IMR-90 (cell line): Measurements from ENCODE around the gene IL21R. TPM values are rescaled to one million over a fixed set of nuclear protein-coding genes. Genes with fewer than 3 reads are reported as not detected.

Experiments used
- ATAC-seq: fragments of 200-7000 bp; cut with Tn5 transposase; 2 replicates; pipeline ENCODE4 v1.9.1; 2020; ENCODE audit warnings: low read depth, mild to moderate bottlenecking, moderate library complexity
- BruUV-seq: library from RNA; stranded (reverse); fragments of 400-500 nt; replicated peaks from 2 replicates; lab custom pipeline; 2021; lab: Mats Ljungman, UMichigan
- CTCF ChIA-PET: fragments of 300-600 bp; formaldehyde crosslinking; extraction: SDS; loops from one replicate; lab custom pipeline; 2021; ENCODE audit warnings: antibody characterized with exemption; lab: Yijun Ruan, JAX
- POLR2A ChIA-PET: fragments of 300-600 bp; sonication (Branson Sonifier 250); formaldehyde crosslinking; loops from one replicate; lab custom pipeline; 2022; ENCODE audit warnings: antibody characterized with exemption; ENCODE audit not compliant: unreplicated experiment; lab: Charles Lee
- DNase-seq: peaks from one replicate; pipeline ENCODE4 v3.0.0; 2013
- H2AFZ ChIP-seq: replicated peaks from 2 replicates; pipeline ENCODE3; 2013; ENCODE audit warnings: low read length, mild to moderate bottlenecking; ENCODE audit not compliant: poor library complexity
- H2AK5ac ChIP-seq: 2 replicates; pipeline ENCODE4 v1.6.1; 2013; ENCODE audit warnings: low read depth, low read length, inconsistent platforms
- H2AK9ac ChIP-seq: replicated peaks from 2 replicates; pipeline ENCODE3; 2013; ENCODE audit warnings: mild to moderate bottlenecking, low read depth, low read length, moderate library complexity; ENCODE audit not compliant: poor library complexity
- H2BK120ac ChIP-seq: 2 replicates; pipeline ENCODE4 v1.6.1; 2013; ENCODE audit warnings: low read depth, low read length, inconsistent platforms
- H2BK15ac ChIP-seq: 3 replicates; pipeline ENCODE4 v1.6.1; 2013; ENCODE audit warnings: low read depth, low read length, inconsistent platforms
- H2BK20ac ChIP-seq: 2 replicates; pipeline ENCODE4 v1.6.1; 2013; ENCODE audit warnings: low read depth, mild to moderate bottlenecking, inconsistent platforms, low read length, moderate library complexity
- H2BK5ac ChIP-seq: 2 replicates; pipeline ENCODE4 v1.6.1; 2013; ENCODE audit warnings: mild to moderate bottlenecking, low read depth, low read length, inconsistent platforms; ENCODE audit not compliant: poor library complexity, severe bottlenecking
- H3K14ac ChIP-seq: replicated peaks from 2 replicates; pipeline ENCODE4 v1.6.1; 2013; ENCODE audit warnings: low read depth, low read length, inconsistent platforms
- H3K18ac ChIP-seq: 2 replicates; pipeline ENCODE4 v1.6.1; 2013; ENCODE audit warnings: low read depth, low read length, control low read depth
- H3K23ac ChIP-seq: 2 replicates; pipeline ENCODE4 v1.6.1; 2013; ENCODE audit warnings: low read depth, low read length, inconsistent platforms
- H3K27ac ChIP-seq: 2 replicates; pipeline ENCODE4 v1.5.1; 2013; ENCODE audit warnings: mild to moderate bottlenecking, control low read depth, low read length; ENCODE audit not compliant: insufficient read depth
- H3K27me3 ChIP-seq: 2 replicates; pipeline ENCODE4 v1.6.1; 2013; ENCODE audit warnings: low read length; ENCODE audit not compliant: control insufficient read depth, insufficient read depth
- H3K36me3 ChIP-seq: 2 replicates; pipeline ENCODE4 v1.6.1; 2013; ENCODE audit warnings: low read length, mixed read lengths; ENCODE audit not compliant: control insufficient read depth, insufficient read depth
- H3K4ac ChIP-seq: 2 replicates; pipeline ENCODE4 v1.6.1; 2013; ENCODE audit warnings: low read depth, low read length, inconsistent platforms
- H3K4me1 ChIP-seq: 2 replicates; pipeline ENCODE4 v1.6.1; 2013; ENCODE audit warnings: low read length, mixed read lengths; ENCODE audit not compliant: control insufficient read depth, insufficient read depth
- H3K4me2 ChIP-seq: 2 replicates; pipeline ENCODE4 v1.6.1; 2013; ENCODE audit warnings: low read depth, mild to moderate bottlenecking, control low read depth, low read length, moderate library complexity
- H3K4me3 ChIP-seq: 2 replicates; pipeline ENCODE4 v1.5.1; 2013; ENCODE audit warnings: low read depth, mild to moderate bottlenecking, control low read depth, low read length, moderate library complexity; ENCODE audit not compliant: insufficient read depth
- H3K56ac ChIP-seq: 2 replicates; pipeline ENCODE4 v1.6.1; 2013; ENCODE audit warnings: low read length, inconsistent platforms; ENCODE audit not compliant: insufficient read depth; ENCODE audit errors: extremely low read depth
- H3K79me1 ChIP-seq, 2 experiments: 2 replicates each; pipeline ENCODE4 v1.6.1; 2013; ENCODE audit warnings: low read length in 2 of 2, inconsistent platforms in 1 of 2, low read depth in 1 of 2
- H3K9ac ChIP-seq: 2 replicates; pipeline ENCODE4 v1.6.1; 2013; ENCODE audit warnings: low read depth, low read length, control low read depth
- H3K9me1 ChIP-seq: 2 replicates; pipeline ENCODE4 v1.6.1; 2013; ENCODE audit warnings: low read length, inconsistent platforms; ENCODE audit not compliant: insufficient read depth
- H3K9me3 ChIP-seq: 2 replicates; pipeline ENCODE4 v1.6.1; 2013; ENCODE audit warnings: low read length; ENCODE audit not compliant: control insufficient read depth, insufficient read depth
- H4K20me1 ChIP-seq: 2 replicates; pipeline ENCODE4 v1.6.1; 2013; ENCODE audit warnings: low read length, inconsistent platforms; ENCODE audit not compliant: insufficient read depth
- H4K5ac ChIP-seq: 2 replicates; pipeline ENCODE4 v1.6.1; 2013; ENCODE audit warnings: mild to moderate bottlenecking, low read depth, low read length, control low read depth
- H4K8ac ChIP-seq, 2 experiments: 2 replicates each; pipeline ENCODE4 v1.6.1; 2013; ENCODE audit warnings: low read depth in 2 of 2, low read length in 2 of 2, control low read depth in 1 of 2, inconsistent platforms in 1 of 2
- H4K91ac ChIP-seq: 2 replicates; pipeline ENCODE4 v1.6.1; 2013; ENCODE audit warnings: low read depth, low read length, inconsistent platforms; ENCODE audit not compliant: insufficient read depth
- MAFK ChIP-seq: IDR thresholded peaks from 2 replicates; pipeline ENCODE4 v1.6.1; 2012; ENCODE audit warnings: low read depth, low read length, improper control_type of control experiment
- RCOR1 ChIP-seq: IDR thresholded peaks from 2 replicates; pipeline ENCODE4 v1.6.1; 2012; ENCODE audit warnings: mild to moderate bottlenecking, low read length, improper control_type of control experiment; ENCODE audit not compliant: insufficient replicate concordance
- SMC3 ChIP-seq: fragments of 150-350 bp; IDR thresholded peaks from 2 replicates; pipeline ENCODE4 v1.6.1; 2016; ENCODE audit warnings: low read depth, mild to moderate bottlenecking, antibody characterized with exemption, low read length, moderate library complexity
- WGBS, 2 experiments: methylation state at CpG; one replicate each; pipeline versions ENCODE4 v1.1.5 to v1.1.7; 2013; ENCODE audit warnings: missing lambda C conversion rate in 2 of 2; ENCODE audit not compliant: insufficient read length in 1 of 2; ENCODE audit errors: extremely low coverage in 2 of 2; 5-methylcytosine and 5-hydroxymethylcytosine counted together
- dilution Hi-C: fragments of 300-500 bp; cut with HindIII; formaldehyde crosslinking; loops from one replicate; pipeline ENCODE4 v1.14.3; 2018; ENCODE audit warnings: low sequenced_read_pairs; ENCODE audit not compliant: unreplicated experiment
- in situ Hi-C: fragments of 300-500 bp; cut with MboI; formaldehyde crosslinking; loops from 3 replicates; pipeline ENCODE4 v1.14.3; 2019; ENCODE audit warnings: low sequenced_read_pairs, inconsistent platforms, mixed read lengths
- intact Hi-C: fragments of 100-400 bp; cut with micrococcal nuclease; formaldehyde crosslinking; loops from 2 replicates; pipeline ENCODE4 v1.10.0; 2022
- polyA plus RNA-seq, 3 experiments: library from polyadenylated mRNA; depleted of rRNA; stranded (reverse); fragments of >200 nt; gene quantifications; 2 replicates each; pipeline ENCODE4 v1.2.3, GENCODE V29; 2012; ENCODE audit warnings: low replicate concordance in 1 of 3
- total RNA-seq: library from RNA; depleted of rRNA; stranded (reverse); fragments of >200 nt; gene quantifications from 2 replicates; pipeline ENCODE4 v1.2.3, GENCODE V29; 2012

The IL21R gene
- total and polyA plus RNA-seq, 2 of the 4 experiments (the other 2 are of a cell fraction), result 0.72 to 0.97 TPM

DNA sequence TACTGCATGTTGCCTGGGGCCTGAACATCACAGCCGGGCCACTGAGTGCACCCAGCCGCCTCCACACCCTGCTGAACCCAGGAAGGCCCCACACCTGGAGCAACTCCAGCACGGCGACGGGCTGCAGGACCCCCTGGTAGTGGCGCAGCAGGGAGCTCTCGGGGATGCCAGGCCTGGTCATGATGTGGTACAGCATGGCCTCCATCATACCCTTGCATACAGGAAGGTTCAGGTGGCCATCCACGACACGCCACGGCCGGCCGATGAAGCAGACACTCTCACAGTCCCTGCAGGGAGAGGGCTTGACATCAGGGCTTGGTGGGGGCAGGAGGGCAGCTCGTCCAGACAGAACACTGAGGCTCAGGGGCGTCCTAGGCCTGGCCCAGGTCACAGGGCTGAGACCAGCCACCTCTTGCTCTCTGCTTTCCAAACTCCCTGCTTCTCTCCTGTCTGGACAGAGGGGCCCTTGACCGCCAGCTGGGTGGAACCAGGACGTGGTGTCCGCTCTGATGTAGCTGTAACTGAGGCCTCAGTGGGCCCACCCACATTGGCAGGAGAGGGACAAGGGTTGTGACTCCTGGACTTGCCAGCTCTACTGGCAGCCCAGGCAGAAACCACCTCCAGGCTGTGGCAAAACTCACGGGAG is 60.3 kb downstream of the IL21R start (continued):
- TF ChIP-seq RCOR1, result no peak

- no peak overlapping the region for H2BK120ac ChIP-seq
- H3K36me3 ChIP-seq, result peaks cover 78% of the 10 kb centered on the region
- H4K8ac ChIP-seq, result no peak overlapping the region
- 88% methylated on average over 13 of the region's 24 CpGs; no CpG with 5 or more reads in 1 of the 2 experiments for WGBS, 2 experiments
- TF ChIP-seq SMC3 (no peak), MAFK (no peak)
- H3K9me3 ChIP-seq, result peaks cover 5% of the 10 kb centered on the region
- H3K4me2 ChIP-seq, result no peak overlapping the region
- no peaks in the 10 kb centered on the region for H3K79me1 ChIP-seq
- no peak overlapping the region for H3K14ac ChIP-seq
- no peak overlapping the region for H3K23ac ChIP-seq
- no peak overlapping the region for H3K4me3 ChIP-seq
- H3K56ac ChIP-seq, result no peak overlapping the region
- H3K4ac ChIP-seq, result no peak overlapping the region
- no TSS peak for BruUV-seq
- no peak overlapping the region for H2BK15ac ChIP-seq
- H3K9me1 ChIP-seq, result no peaks in the 10 kb centered on the region; the same call in 1 of the 2 replicates
- ATAC-seq, result no peak
- H2BK5ac ChIP-seq, result no peak overlapping the region
- dilution Hi-C loops (no loop called here), in situ Hi-C loops (loop anchor here (25.0 kb wide), 1 partner anchor 1626 kb away; no protein-coding TSS in a partner anchor), intact Hi-C loops (no loop called here)
- H2AK9ac ChIP-seq, result no peak overlapping the region
- no peak overlapping the region for H2AFZ ChIP-seq
- H3K27me3 ChIP-seq, result no peaks in the 10 kb centered on the region
- ChIA-PET POLR2A (no interaction called here), CTCF (interaction anchor here (0.7 kb wide), 1 partner anchor 232 kb away, joined by 3 read pairs; no protein-coding TSS in a partner anchor)
- H2BK20ac ChIP-seq, result no peak overlapping the region
- no peak overlapping the region for H3K18ac ChIP-seq
- no peak for DNase-seq
- H3K4me1 ChIP-seq, result peaks cover 4% of the 10 kb centered on the region
- H4K5ac ChIP-seq, result no peak overlapping the region
- H3K9ac ChIP-seq, result no peak overlapping the region
- H3K27ac ChIP-seq, result no peak overlapping the region
- H4K91ac ChIP-seq, result no peak overlapping the region
- no peaks in the 10 kb centered on the region for H4K20me1 ChIP-seq
- no peak overlapping the region for H2AK5ac ChIP-seq
Measured at GRCh38 chr16:27462846-27463682, 61.1 kb downstream of the IL21R start.
